ENCODE results near the gene FKBP5.

- TF ChIP-seq POLR2AphosphoS5 (IDR thresholded peaks at IDR 0.05) (no peak), EP300 (IDR thresholded peaks at IDR 0.05) (no peak)
- TF ChIP-seq, protein P1, sequence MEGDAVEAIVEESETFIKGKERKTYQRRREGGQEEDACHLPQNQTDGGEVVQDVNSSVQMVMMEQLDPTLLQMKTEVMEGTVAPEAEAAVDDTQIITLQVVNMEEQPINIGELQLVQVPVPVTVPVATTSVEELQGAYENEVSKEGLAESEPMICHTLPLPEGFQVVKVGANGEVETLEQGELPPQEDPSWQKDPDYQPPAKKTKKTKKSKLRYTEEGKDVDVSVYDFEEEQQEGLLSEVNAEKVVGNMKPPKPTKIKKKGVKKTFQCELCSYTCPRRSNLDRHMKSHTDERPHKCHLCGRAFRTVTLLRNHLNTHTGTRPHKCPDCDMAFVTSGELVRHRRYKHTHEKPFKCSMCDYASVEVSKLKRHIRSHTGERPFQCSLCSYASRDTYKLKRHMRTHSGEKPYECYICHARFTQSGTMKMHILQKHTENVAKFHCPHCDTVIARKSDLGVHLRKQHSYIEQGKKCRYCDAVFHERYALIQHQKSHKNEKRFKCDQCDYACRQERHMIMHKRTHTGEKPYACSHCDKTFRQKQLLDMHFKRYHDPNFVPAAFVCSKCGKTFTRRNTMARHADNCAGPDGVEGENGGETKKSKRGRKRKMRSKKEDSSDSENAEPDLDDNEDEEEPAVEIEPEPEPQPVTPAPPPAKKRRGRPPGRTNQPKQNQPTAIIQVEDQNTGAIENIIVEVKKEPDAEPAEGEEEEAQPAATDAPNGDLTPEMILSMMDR (IDR thresholded peaks at IDR 0.05), result no peak
These were observed 164.2 kb downstream of the FKBP5 start for GRCh38 chr6:35524380-35525020.

All from gastroesophageal sphincter (tissue), 3 donors.